NCI-H2227 treated with DMSO at 0.1 percent for 48 hours (cell line): ENCODE measurements around the gene KDM4F.

ENCODE experiments used
- DNase-seq: peaks from one replicate; lab custom pipeline; 2025; lab: John Stamatoyannopoulos, UW

Gene KDM4F

GRCh38 chr11:95065336-95065735 is 16.1 kb downstream of the KDM4F start:
- no peak for DNase-seq

GRCh38 chr11:95066716-95067038 is 17.5 kb downstream of the KDM4F start, which contains the start of gene SRSF8:
SRSF8 (plus strand) TSS chr11:95066919; CDS start chr11:95067227, 308 bp downstream.
- DNase-seq, result no peak

GRCh38 chr11:95067039-95067840 is 18.0 kb downstream of the KDM4F start:
- peak; percentile 49 for DNase-seq

- no peak for DNase-seq
Measured at GRCh38 chr11:95067841-95068219, 18.6 kb downstream of the KDM4F start.

GRCh38 chr11:95068549-95068948 is 19.3 kb downstream of the KDM4F start:
- DNase-seq, result peak; percentile 71

- DNase-seq, result no peak
Measured at GRCh38 chr11:95070471-95070870, 21.2 kb downstream of the KDM4F start.

- DNase-seq, result no peak
Measured at GRCh38 chr11:95072948-95073347, 23.7 kb downstream of the KDM4F start.

- peak; percentile 13 for DNase-seq
Measured at GRCh38 chr11:95074792-95075563, 25.8 kb downstream of the KDM4F start.

GRCh38 chr11:95076416-95076815 is 27.2 kb downstream of the KDM4F start:
- no peak for DNase-seq

GRCh38 chr11:95076981-95077380 is 27.8 kb downstream of the KDM4F start:
- no peak for DNase-seq

GRCh38 chr11:95078526-95078925 is 29.3 kb downstream of the KDM4F start:
- DNase-seq, result no peak

GRCh38 chr11:95081010-95081409 is 31.8 kb downstream of the KDM4F start:
- no peak for DNase-seq

GRCh38 chr11:95081412-95081811 is 32.2 kb downstream of the KDM4F start:
- DNase-seq, result no peak

GRCh38 chr11:95082576-95083001 is 33.4 kb downstream of the KDM4F start:
- no peak for DNase-seq

GRCh38 chr11:95084509-95084908 is 35.3 kb downstream of the KDM4F start:
- no peak for DNase-seq

GRCh38 chr11:95085117-95085816 is 36.0 kb downstream of the KDM4F start:
- no peak for DNase-seq

GRCh38 chr11:95086151-95086550 is 36.9 kb downstream of the KDM4F start:
- DNase-seq, result no peak

GRCh38 chr11:95086836-95087570 is 37.8 kb downstream of the KDM4F start:
- no peak for DNase-seq

GRCh38 chr11:95088946-95089619 is 39.9 kb downstream of the KDM4F start:
- DNase-seq, result no peak

GRCh38 chr11:95089620-95090542 is 40.7 kb downstream of the KDM4F start, which contains the start of gene ENDOD1:
ENDOD1 (plus strand) TSS chr11:95089846; CDS start chr11:95089928, 82 bp downstream.
- peak; percentile 47 for DNase-seq
